OCI-LY3 (cell line): ENCODE data around the gene SPPL3.

ENCODE experiments used
- CTCF ChIP-seq: fragments of 200-600, 300-600 bp; sonication (generic); IDR thresholded peaks from 2 replicates; pipeline ENCODE4 v1.5.1; 2014; ENCODE audit warnings: antibody characterized with exemption, low read length, low read depth
- EZH2phosphoT487 ChIP-seq: fragments of 200-600 bp; shearing (Covaris generic); IDR thresholded peaks from 2 replicates; pipeline ENCODE4 v1.6.1; 2018; ENCODE audit warnings: antibody characterized with exemption, mixed run types, low read depth

GRCh38 chr12:120813588-120814153, 90.5 kb downstream of the SPPL3 start:
- no peak for TF ChIP-seq CTCF
- no peak for TF ChIP-seq EZH2phosphoT487
